Epithelial cell of proximal tubule (primary cell): ENCODE data around the gene PCSK5. TPM values are rescaled to one million over a fixed set of nuclear protein-coding genes. Genes with fewer than 3 reads are reported as not detected.
A peak's percentile ranks its signal among the peaks of the same experiment; 100 is the strongest.

Experiments
- DNase-seq: peaks from one replicate; pipeline ENCODE4 v3.0.0-alpha.2; 2011; ENCODE audit warnings: low read depth
- H3K4me3 ChIP-seq: 2 replicates; pipeline ENCODE4 v1.5.1; 2011; ENCODE audit warnings: low read depth, mild to moderate bottlenecking, low read length
- total RNA-seq: library from RNA; depleted of rRNA; stranded (reverse); fragments of >200 nt; gene quantifications from 2 replicates; pipeline ENCODE4 v1.2.3, GENCODE V29; 2015
- TF ChIP-seq, protein P1 (sequence below): conservative IDR thresholded peaks from 2 replicates; pipeline ENCODE4 v1.5.1; 2012; ENCODE audit warnings: low read depth, mild to moderate bottlenecking, low read length

Gene PCSK5
- total RNA-seq, 1 donor from 2014 or later, result 23.2 TPM

DNA sequence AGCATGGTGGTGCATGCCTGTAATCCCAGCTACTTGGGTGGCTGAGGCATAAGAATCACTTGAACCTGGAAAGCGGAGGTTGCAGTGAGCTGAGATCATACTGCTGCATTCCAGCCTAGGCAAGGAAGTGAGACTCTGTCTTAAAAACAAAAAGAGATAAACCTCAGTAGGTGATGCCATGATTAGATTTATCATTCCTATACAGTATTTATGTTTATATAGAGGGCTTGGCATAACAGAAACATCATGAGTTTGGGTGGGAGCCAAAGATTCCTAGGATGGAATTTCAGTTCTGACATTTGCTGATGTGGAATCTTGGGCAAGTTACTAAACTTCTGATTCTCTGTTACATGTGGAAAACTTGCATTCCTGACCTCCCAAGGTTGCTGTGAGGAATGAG is 481.4 kb downstream of the PCSK5 start:
- DNase-seq, result peak; percentile 29
- TF ChIP-seq, protein P1, sequence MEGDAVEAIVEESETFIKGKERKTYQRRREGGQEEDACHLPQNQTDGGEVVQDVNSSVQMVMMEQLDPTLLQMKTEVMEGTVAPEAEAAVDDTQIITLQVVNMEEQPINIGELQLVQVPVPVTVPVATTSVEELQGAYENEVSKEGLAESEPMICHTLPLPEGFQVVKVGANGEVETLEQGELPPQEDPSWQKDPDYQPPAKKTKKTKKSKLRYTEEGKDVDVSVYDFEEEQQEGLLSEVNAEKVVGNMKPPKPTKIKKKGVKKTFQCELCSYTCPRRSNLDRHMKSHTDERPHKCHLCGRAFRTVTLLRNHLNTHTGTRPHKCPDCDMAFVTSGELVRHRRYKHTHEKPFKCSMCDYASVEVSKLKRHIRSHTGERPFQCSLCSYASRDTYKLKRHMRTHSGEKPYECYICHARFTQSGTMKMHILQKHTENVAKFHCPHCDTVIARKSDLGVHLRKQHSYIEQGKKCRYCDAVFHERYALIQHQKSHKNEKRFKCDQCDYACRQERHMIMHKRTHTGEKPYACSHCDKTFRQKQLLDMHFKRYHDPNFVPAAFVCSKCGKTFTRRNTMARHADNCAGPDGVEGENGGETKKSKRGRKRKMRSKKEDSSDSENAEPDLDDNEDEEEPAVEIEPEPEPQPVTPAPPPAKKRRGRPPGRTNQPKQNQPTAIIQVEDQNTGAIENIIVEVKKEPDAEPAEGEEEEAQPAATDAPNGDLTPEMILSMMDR, result no peak

DNA sequence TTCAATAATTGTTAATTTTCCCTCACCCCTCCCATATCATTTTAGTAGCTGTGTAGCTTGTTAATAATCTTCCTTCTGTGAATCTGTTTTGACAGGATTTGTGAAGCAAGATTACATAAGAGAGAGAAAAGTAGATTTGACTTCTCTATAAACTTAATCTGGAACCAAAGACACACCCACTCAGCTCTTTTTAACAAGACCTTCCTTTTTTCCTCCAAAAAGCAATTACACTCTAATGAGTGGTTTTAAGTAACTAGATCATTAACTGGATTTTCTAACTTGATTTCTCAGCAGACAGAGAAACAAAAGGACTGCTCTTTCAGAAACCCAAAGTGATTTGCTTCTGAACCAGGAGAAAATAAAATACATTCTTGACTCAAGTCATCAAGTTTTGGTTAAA is 481.9 kb downstream of the PCSK5 start:
- no peak overlapping the region for H3K4me3 ChIP-seq
- TF ChIP-seq, protein P1, result no peak
- DNase-seq, result no peak

More for the DNA sequence above, 481.4 kb downstream of the PCSK5 start:
- H3K4me3 ChIP-seq, result no peak overlapping the region

DNA sequence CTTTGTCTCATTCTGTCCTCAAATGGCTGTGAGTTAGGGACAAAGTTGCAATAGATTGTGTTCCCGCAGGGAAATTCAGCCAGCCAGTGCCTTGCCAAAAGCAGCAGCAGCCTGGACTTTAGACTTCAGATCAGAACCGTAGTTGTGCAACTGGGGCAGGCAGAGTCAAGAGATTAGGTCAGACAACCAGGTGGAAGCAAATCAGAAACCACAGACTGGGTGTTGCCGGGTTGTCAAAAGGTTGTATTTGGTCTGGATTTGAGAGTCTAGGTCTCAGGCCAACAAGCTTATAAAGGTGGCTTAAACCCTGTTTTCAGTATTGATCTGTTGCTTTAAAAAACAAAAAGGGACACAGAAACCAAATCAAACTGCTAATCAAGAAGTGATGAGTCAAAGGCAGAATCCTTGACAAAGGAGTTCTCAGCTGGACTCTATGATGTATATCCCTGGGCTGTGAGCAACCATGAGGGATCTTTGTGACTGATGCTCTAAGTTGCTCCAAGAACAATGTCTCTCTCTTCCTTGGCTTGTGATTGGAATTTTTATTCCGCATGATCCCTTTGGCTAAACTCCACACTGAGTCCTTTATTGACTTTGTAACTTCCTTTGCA is 482.8 kb downstream of the PCSK5 start:
- H3K4me3 ChIP-seq, result no peak overlapping the region
- TF ChIP-seq, protein P1, result no peak
- peak; percentile 59 for DNase-seq

DNA sequence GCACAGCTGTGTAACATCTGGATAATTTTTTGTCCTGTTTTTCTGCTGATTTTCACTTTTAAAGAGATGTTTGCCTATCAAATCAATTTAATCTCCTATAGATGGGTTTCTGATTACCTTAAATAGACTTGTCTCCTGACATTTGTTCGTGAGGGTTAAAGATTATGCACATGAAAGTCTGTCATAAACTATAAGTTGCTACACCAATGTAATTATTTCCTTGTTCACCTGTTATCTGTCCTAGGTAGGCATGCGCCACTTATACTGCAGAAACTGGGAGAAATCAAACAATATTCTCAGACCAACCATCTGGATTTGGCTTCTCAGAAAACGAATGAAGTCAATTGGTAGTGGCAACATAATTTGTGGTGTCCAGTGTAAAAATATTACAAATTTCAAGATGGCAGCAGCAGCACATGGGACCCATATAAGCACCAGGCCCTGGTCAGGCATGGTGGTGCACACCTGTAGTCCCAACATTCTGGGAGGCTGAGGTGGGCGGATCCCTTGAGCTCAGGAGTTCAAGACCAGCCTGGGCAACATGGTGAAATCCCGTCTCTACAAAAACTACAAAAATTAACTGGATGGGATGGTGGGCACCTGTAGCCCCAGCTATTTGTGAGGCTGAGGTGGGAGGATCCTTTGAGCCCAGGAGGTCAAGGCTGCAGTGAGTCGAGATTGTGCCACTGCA is 483.5 kb downstream of the PCSK5 start:
- TF ChIP-seq, protein P1, result no peak
- no peak overlapping the region for H3K4me3 ChIP-seq

DNA sequence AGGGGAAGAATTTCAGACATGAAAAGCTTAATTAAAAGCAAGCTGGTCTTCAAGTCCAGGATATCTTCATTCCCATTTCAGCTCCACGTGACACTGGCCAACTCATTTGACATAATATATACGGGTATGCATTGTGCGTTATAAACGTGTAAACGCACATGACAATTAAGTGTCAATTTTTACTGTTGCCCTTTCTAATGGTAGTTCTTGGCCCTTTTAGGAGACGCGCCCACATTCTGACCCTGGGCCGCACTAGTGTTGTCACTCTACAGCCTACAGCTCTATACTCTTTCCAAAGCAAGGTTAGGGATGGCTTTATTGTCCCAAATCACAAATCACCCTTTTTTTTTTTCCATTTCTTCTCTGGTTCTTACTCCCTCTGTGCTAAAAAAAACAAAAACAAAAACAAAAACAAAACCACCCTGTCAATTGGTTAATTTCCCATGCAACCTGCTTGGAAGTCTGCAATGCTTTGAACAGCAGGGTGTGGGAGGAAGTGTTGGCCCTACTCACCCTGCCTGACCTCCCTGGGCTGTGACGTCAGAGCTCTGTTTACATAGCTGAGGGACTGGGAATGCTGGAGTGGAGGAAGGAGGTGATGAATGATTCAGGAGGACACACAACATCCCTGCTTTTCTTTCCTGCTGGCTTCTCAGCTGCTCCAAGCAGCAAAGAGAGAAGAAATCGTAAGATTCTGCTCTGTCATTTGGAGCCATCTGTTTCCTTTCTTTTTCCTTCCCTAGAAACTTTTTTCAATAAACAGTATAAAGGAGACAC is 484.5 kb downstream of the PCSK5 start:
- peak; percentile 80 for DNase-seq
- no peak overlapping the region for H3K4me3 ChIP-seq
- TF ChIP-seq, protein P1, result no peak

More for the DNA sequence above, 483.5 kb downstream of the PCSK5 start:
- no peak for DNase-seq

DNA sequence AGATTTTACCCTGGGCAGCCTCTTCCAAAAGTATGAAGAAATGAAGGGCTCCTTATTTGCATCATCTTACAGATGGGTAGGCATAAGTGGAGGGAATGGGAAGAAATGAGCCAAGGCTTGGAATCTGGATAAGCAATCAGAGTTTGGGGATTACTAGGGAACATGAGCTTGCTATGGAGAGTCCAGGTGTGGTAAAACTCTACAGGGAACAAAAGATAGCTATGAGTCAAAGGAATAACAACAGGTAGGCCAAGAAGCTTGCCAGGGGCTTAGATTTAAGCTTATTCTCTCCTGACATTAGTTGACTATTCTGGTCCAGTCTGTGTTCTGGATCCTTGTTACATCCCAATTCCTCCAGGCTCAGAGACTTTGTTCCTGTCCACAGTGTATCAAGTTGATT is 487.3 kb downstream of the PCSK5 start:
- H3K4me3 ChIP-seq, result no peak overlapping the region
- TF ChIP-seq, protein P1, result no peak
- DNase-seq, result no peak
